Heart left ventricle (tissue), 16 donors: ENCODE measurements around the gene ACACA. TPM values are rescaled to one million over a fixed set of nuclear protein-coding genes. Genes with fewer than 3 reads are reported as not detected.

Experiments used
- ATAC-seq, 4 donors: fragments of 200-7000 bp; cut with Tn5 transposase; one replicate each; pipeline ENCODE4 v1.9.1; 2020 to 2022; ENCODE audit warnings: moderate library complexity in 4 of 4, mild to moderate bottlenecking in 3 of 4, moderate number of reproducible peaks in 1 of 4
- DNase-seq, 5 donors: peaks; one replicate each; pipeline ENCODE4 v3.0.0-alpha.2; 2020
- H3K27ac ChIP-seq, 12 donors: fragments of 200-600 bp; sonication (generic) in 4 of 12; one replicate each; pipeline versions ENCODE4 v1.5.0 to v1.8.0; 2016 to 2022; ENCODE audit warnings: mild to moderate bottlenecking in 2 of 12
- H3K27me3 ChIP-seq, 9 donors: fragments of 200-600 bp; sonication (generic) in 2 of 9; one replicate each; pipeline versions ENCODE4 v1.5.1 to v1.8.0; 2016 to 2022; ENCODE audit warnings: mild to moderate bottlenecking in 3 of 9
- H3K36me3 ChIP-seq, 9 donors: fragments of 200-600 bp; sonication (generic) in 2 of 9; one replicate each; pipeline versions ENCODE4 v1.5.0 to v1.8.0; 2018 to 2022; ENCODE audit warnings: mild to moderate bottlenecking in 2 of 9
- H3K4me1 ChIP-seq, 12 donors: fragments of 200-600 bp; sonication (generic) in 4 of 12; one replicate each; pipeline versions ENCODE4 v1.5.0 to v1.8.0; 2016 to 2022; ENCODE audit warnings: mild to moderate bottlenecking in 3 of 12
- H3K4me3 ChIP-seq, 12 donors: fragments of 200-600 bp; sonication (generic) in 4 of 12; one replicate each; pipeline versions ENCODE4 v1.5.0 to v1.8.0; 2017 to 2022; ENCODE audit warnings: mild to moderate bottlenecking in 9 of 12, moderate library complexity in 4 of 12
- H3K9me3 ChIP-seq, 12 donors: fragments of 200-600 bp; sonication (generic) in 4 of 12; one replicate each; pipeline versions ENCODE4 v1.5.0 to v1.8.0; 2016 to 2022; ENCODE audit warnings: mild to moderate bottlenecking in 1 of 12
- CTCF ChIP-seq, 12 donors: fragments of 200-600 bp; sonication (generic) in 4 of 12; IDR thresholded peaks; one replicate each; pipeline versions ENCODE4 v1.5.0 to v1.8.0; 2018 to 2022; ENCODE audit warnings: antibody characterized with exemption in 12 of 12, mild to moderate bottlenecking in 5 of 12
- POLR2A ChIP-seq, 2 donors: fragments of 450-650 bp; IDR thresholded peaks; one replicate each; pipeline ENCODE4 v1.6.1; 2017; ENCODE audit warnings: antibody characterized with exemption in 2 of 2, mild to moderate bottlenecking in 2 of 2, moderate library complexity in 2 of 2
- WGBS, 4 donors: extraction: QIAGEN DNeasy Blood & Tissue Kit in 2 of 4; methylation state at CpG; one replicate each; pipeline versions ENCODE4 v1.1.5 to v1.1.7; 2013 to 2018; 5-methylcytosine and 5-hydroxymethylcytosine counted together
- intact Hi-C, 10 donors: fragments of 100-400 bp; cut with DNase I; formaldehyde crosslinking; loops; one replicate each; pipeline versions ENCODE4 v1.11.1 to v1.14.2; 2022
- polyA plus RNA-seq, 2 donors: library from polyadenylated mRNA; stranded (reverse); fragments of 200-250 nt; gene quantifications; one replicate each; pipeline ENCODE4 v1.2.3, GENCODE V29; 2013
- total RNA-seq, 9 donors: library from RNA; depleted of rRNA in 2 of 9; stranded (reverse); fragments of >200 nt in 2 of 9; fragmentation: NEBNext Ultra II Directional in 3 of 9; extraction: Animal tissue kit (Norgen Biotek cat#: 25700) in 3 of 9; gene quantifications; one replicate each; pipeline versions ENCODE4 v1.1.0 to v1.2.4, GENCODE V29; 2016 to 2023
- donor health status: ischemic (EF 13 %, LVEDD 7.1; RV severe dilation, severe dysfunction).
- donor health status: healthy with polysubstance abuse.
- donor health status: DM: no; HTN: yes; CAD: no.
- donor health status: DM: no; HTN: no; CAD: no.
- donor health status: ischemic (EF 25% LVEDD 6.9; RV normal size, moderate dysfunction).
- donor health status: ischemic (EF 25% LVEDD 5.7; RV mildly dilated, moderate dysfunction).
- donor health status: healthy.
- donor health status: DM: yes; HTN: yes; CAD: no.
- donor health status: ischemic (EF 35%, LVEDD 5.7; RV mildly dilated, moderate dysfunction).
- donor health status: nonischemic (EF 11% LVEDD 7.7; RV severe dilation, severe dysfunction).
- donor health status: DM: yes; HTN: yes; CAD: no.
- donor health status: PGD.
- donor health status: ischemic (EF 29% LVEDD 5.4; RV normal size, mild dysfunction).
- donor health status: nonischemic (EF 23%, LVEDD 6.1; RV moderate dilation, normal function).

Gene ACACA
- total and polyA plus RNA-seq, 11 donors = 6.2 to 33.0 (median 15.8) TPM

- ATAC-seq = no peak
- Histone ChIP-seq H3K9me3 (no peaks in the 10 kb centered on the region), H3K27me3 (no peaks in the 10 kb centered on the region), H3K4me3 (no peak overlapping the region), H3K4me1 (no peaks in the 10 kb centered on the region), H3K36me3 (peaks cover 0 to 5% (median 0%) of the 10 kb centered on the region in 9 donors), H3K27ac (no peak overlapping the region)
- intact Hi-C loops = no loop called here
- no peak for TF ChIP-seq POLR2A (IDR thresholded peaks at IDR 0.05)
- TF ChIP-seq CTCF (IDR thresholded peaks at IDR 0.05) = no peak
- WGBS, 4 donors = 95 to 98% (median 97%) methylated on average over 4 of the region's 4 CpGs
- no peak for DNase-seq
These were observed 62.1 kb downstream of the ACACA start for GRCh38 chr17:37344519-37344918.

GRCh38 chr17:37342589-37342988 lies 64.0 kb downstream of the ACACA start:
- H3K36me3 ChIP-seq = peaks cover 0 to 8% (median 0%) of the 10 kb centered on the region in 9 donors

GRCh38 chr17:37340804-37341203 lies 65.8 kb downstream of the ACACA start:
- no peak for DNase-seq
- TF ChIP-seq CTCF (IDR thresholded peaks at IDR 0.05) (no peak), POLR2A (IDR thresholded peaks at IDR 0.05) (no peak)
- WGBS, 4 donors = 81 to 86% (median 84%) methylated on average over 2 of the region's 2 CpGs
- Histone ChIP-seq H3K36me3 (peaks cover 0 to 16% (median 0%) of the 10 kb centered on the region in 9 donors), H3K27me3 (no peaks in the 10 kb centered on the region), H3K4me1 (no peaks in the 10 kb centered on the region), H3K4me3 (no peak overlapping the region), H3K27ac (no peak overlapping the region), H3K9me3 (no peaks in the 10 kb centered on the region)
- intact Hi-C loops = no loop called here
- no peak for ATAC-seq

More at GRCh38 chr17:37342589-37342988, 64.0 kb downstream of the ACACA start:
- H3K9me3 ChIP-seq = no peaks in the 10 kb centered on the region
- no peak overlapping the region for H3K27ac ChIP-seq
- WGBS, 4 donors = 50 to 96% (median 77%) methylated on average over 2 of the region's 2 CpGs
- ATAC-seq = no peak
- H3K27me3 ChIP-seq = no peaks in the 10 kb centered on the region
- TF ChIP-seq POLR2A (IDR thresholded peaks at IDR 0.05) = no peak
- no peak for TF ChIP-seq CTCF (IDR thresholded peaks at IDR 0.05)
- no peaks in the 10 kb centered on the region for H3K4me1 ChIP-seq
- intact Hi-C loops = no loop called here
- no peak for DNase-seq
- no peak overlapping the region for H3K4me3 ChIP-seq

GRCh38 chr17:37339321-37339720 lies 67.3 kb downstream of the ACACA start:
- no peak for ATAC-seq
- WGBS, 4 donors = 68 to 79% (median 76%) methylated on average over 3 of the region's 3 CpGs
- no peaks in the 10 kb centered on the region for H3K4me1 ChIP-seq

More at GRCh38 chr17:37339321-37339720, 67.3 kb downstream of the ACACA start:
- no peak for DNase-seq
- H3K4me3 ChIP-seq = no peak overlapping the region
- TF ChIP-seq CTCF (IDR thresholded peaks at IDR 0.05) (no peak), POLR2A (IDR thresholded peaks at IDR 0.05) (no peak)
- H3K27ac ChIP-seq = no peak overlapping the region
- H3K36me3 ChIP-seq = peaks cover 0 to 13% (median 0%) of the 10 kb centered on the region in 9 donors
- intact Hi-C loops = no loop called here
- H3K27me3 ChIP-seq = no peaks in the 10 kb centered on the region
- no peaks in the 10 kb centered on the region for H3K9me3 ChIP-seq
